Activated T-helper 17 cell treated with anti-CD3 and anti-CD28 coated beads, Interleukin-2, amount 50 U/mL, for 72 hours (primary cell): Measurements from ENCODE around the gene KCNG1. TPM values are rescaled to one million over a fixed set of nuclear protein-coding genes. Genes with fewer than 3 reads are reported as not detected.

Experiments used
- ATAC-seq: fragments of 150-1000 bp; cut with Tn5 transposase; replicated peaks from 2 replicates; pipeline ENCODE4 v1.10.0; 2021; ENCODE audit warnings: mild to moderate bottlenecking, moderate library complexity
- H3K27ac Mint-ChIP-seq: one replicate; pipeline ENCODE4 v1.8.0; 2022; ENCODE audit warnings: mixed read lengths
- H3K27me3 Mint-ChIP-seq: one replicate; pipeline ENCODE4 v1.8.0; 2022; ENCODE audit warnings: mixed read lengths
- H3K36me3 Mint-ChIP-seq: one replicate; pipeline ENCODE4 v1.8.0; 2022; ENCODE audit warnings: low read depth, mild to moderate bottlenecking, mixed read lengths
- H3K4me1 Mint-ChIP-seq: one replicate; pipeline ENCODE4 v1.8.0; 2022; ENCODE audit warnings: mixed read lengths
- H3K4me3 Mint-ChIP-seq: one replicate; pipeline ENCODE4 v1.8.0; 2022; ENCODE audit warnings: mild to moderate bottlenecking, mixed read lengths
- H3K9me3 Mint-ChIP-seq: one replicate; pipeline ENCODE4 v1.8.0; 2022; ENCODE audit warnings: mixed read lengths
- total RNA-seq, 2 donors: library from RNA; stranded (reverse); gene quantifications; one replicate each; pipeline ENCODE4 v1.2.3, GENCODE V29; 2022

The KCNG1 gene
- total RNA-seq, 2 donors from 2014 or later: 0.28 to 0.42 TPM

DNA sequence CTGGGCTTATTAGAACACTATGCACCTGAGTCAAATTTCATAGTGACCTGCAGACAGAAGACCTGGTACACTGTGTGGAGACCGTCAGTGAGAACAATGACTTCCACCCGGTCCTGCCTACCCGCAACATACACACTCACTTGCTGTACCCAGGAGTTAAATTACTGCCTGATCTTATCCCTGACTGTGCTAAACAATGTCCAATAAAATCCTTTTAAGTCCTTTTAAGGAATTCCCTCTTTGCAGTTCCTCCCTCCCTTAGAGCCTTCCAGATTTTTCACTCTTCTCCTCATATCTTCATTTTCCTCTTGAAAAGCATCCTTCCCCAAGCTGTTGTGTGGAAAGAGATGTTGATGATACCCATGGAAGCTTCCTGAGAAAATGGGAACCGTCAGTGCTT lies 3.4 kb upstream of the KCNG1 start:
- H3K36me3 Mint-ChIP-seq: peaks cover 6% of the 10 kb centered on the region
- H3K4me1 Mint-ChIP-seq: no peaks in the 10 kb centered on the region
- ATAC-seq: no peak
- no peaks in the 10 kb centered on the region for H3K9me3 Mint-ChIP-seq
- H3K27me3 Mint-ChIP-seq: peaks cover 72% of the 10 kb centered on the region
- no peak overlapping the region for H3K27ac Mint-ChIP-seq
- no peak overlapping the region for H3K4me3 Mint-ChIP-seq

DNA sequence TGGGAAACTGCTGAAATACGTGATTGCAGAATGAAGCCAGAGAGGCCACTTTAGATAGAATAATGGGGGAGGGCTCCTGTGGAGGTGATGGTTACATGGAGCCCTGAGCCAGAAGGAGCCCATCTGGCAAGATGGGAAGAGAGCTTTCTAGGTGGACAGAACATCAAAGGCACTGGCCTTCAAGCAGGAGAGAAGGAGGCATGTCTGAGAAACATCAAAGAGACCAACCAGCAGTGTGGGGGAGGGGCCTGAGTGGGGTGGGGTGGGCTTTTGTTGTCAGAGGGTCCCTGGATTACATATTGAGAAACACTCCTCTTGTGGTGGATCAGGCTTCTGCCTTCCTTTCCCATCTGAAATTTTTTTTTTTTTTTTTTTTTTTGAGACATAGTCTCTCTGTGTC lies 1.9 kb upstream of the KCNG1 start:
- Mint-ChIP-seq H3K27me3 (peaks cover 58% of the 10 kb centered on the region), H3K4me1 (no peaks in the 10 kb centered on the region), H3K27ac (no peak overlapping the region), H3K9me3 (no peaks in the 10 kb centered on the region), H3K36me3 (peaks cover 6% of the 10 kb centered on the region), H3K4me3 (no peak overlapping the region)
- ATAC-seq: no peak

DNA sequence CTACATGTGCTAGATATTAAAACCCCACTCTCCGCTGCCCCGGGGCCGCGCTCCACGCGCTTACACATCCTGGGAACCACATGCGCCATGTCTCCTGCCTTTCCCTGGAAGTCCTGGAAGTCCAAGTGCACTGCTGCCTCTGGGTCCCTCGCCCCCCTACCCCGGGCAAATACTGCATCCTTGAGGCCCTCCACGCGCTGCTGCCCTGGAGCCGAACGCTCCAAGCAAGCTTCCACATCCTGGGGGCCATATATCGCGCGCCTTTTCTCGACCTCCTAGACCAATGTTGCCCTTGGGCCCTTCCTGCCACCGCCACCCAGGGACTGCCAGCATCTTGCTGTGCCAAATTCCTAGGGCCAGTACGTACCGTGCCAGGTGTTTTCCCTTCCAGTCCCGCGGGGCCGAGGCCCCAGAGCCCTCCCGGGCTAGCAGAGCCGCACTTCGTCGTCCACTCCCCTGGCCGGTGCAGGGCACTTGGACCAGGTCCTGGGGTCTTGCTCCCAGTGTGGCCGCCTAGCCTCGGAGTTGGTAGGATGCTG lies 779 bp upstream of the KCNG1 start:
- peaks cover 53% of the 10 kb centered on the region for H3K27me3 Mint-ChIP-seq
- ATAC-seq: no peak
- H3K4me1 Mint-ChIP-seq: no peaks in the 10 kb centered on the region
- peak overlapping the region; percentile 64 for H3K4me3 Mint-ChIP-seq
- peaks cover 6% of the 10 kb centered on the region for H3K36me3 Mint-ChIP-seq
- H3K27ac Mint-ChIP-seq: no peak overlapping the region
- no peaks in the 10 kb centered on the region for H3K9me3 Mint-ChIP-seq

DNA sequence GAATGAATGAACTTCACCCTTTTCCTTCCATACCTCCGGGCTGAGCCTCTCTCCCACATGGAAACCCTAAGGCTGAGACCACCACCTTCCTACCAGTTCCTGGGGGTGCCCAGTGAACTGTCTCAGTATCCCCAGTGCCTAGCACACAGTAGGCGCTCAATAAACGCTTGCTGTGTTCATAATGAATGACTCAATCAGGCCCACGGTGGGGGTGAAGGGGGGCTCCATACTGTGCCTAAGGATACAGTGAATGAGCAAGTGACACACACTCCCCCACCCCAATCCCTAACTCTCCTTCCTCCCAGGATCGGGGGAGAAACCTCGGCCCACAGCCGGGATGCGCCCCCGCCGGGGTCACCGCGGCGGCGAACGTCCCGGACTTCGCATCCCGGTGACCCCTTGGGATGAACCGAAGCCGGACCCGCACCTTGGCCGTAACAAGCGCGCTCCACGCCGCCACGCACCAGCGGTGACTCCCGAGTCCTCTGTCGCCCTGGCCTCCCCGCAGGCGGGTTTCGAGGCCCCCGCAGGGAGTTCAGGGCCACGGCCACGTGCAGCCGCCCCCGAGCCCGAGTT lies 592 bp downstream of the KCNG1 start:
- no peaks in the 10 kb centered on the region for H3K9me3 Mint-ChIP-seq
- H3K4me1 Mint-ChIP-seq: no peaks in the 10 kb centered on the region
- peaks cover 47% of the 10 kb centered on the region for H3K27me3 Mint-ChIP-seq
- H3K36me3 Mint-ChIP-seq: peaks cover 6% of the 10 kb centered on the region
- H3K4me3 Mint-ChIP-seq: peak overlapping the region; percentile 10
- H3K27ac Mint-ChIP-seq: no peak overlapping the region
- peak; percentile 18 for ATAC-seq

DNA sequence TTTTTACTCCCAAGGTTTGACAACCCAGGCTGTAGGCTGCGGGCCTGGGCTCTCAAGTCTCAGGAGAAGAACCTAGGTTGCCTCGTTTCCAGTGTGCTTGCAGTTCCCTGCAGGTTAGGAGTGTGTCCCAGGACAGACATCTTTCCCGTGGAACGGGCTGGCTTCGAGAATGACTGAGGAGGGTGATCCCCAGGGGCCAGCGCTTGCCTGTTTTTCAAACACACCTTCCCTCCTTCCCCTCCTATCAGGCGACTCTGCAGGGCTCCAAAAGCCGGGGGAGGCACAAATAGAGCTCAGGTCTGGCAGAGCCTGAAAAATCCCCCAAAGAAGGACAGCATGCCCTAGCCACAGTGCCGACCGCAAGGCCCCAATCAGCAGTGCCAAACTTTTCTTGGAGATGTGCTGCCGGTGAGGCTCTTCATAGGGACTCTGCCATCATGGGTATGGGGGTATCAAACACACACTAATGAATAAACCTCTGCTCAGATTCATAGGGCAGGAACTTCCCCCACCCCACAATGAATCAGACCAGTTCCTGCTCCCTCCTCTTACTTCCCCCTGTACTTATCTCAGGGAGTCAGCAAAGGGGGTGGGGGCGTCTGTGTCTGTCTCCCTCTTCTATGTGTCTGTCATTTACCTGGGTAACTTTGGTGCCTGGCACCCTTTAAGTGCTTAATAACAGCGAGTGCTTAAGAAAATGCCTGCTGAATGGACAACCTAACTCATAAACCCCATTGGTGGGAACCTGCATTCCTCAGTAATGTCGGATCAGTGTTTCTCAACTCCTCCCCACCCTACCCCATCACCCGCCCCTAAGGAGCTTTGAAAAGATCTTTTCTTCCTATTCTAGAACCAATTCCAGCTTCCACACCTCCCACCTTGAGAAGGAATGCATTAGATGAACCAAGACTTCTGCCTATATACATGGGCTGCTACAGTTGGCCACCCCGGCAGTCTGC lies 1.6 kb downstream of the KCNG1 start:
- H3K9me3 Mint-ChIP-seq: no peaks in the 10 kb centered on the region
- H3K36me3 Mint-ChIP-seq: peaks cover 6% of the 10 kb centered on the region
- peak overlapping the region; percentile 10 for H3K4me3 Mint-ChIP-seq
- no peak overlapping the region for H3K27ac Mint-ChIP-seq
- peaks cover 52% of the 10 kb centered on the region for H3K27me3 Mint-ChIP-seq
- ATAC-seq: no peak
- H3K4me1 Mint-ChIP-seq: no peaks in the 10 kb centered on the region

DNA sequence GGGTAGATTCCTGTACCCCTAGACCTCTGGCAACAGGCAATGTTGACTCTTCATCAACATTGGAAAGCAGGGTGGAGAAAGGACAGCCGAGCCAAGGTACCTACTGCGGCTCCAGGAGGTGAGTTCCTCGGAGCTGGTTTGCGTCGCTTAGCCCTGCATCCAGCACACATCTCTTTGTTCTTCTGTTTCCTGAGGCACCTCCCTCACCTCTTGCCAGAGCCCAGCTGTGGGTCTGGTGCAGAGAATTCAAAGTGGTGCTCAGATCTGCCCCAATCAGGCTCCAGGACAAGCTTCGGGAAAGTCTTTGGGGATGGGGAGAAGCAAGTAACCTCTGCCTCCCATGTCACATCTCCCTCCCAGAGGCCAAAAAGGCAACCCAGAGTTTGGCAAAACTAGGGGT lies 2.2 kb downstream of the KCNG1 start:
- ATAC-seq: no peak
- H3K36me3 Mint-ChIP-seq: peaks cover 6% of the 10 kb centered on the region
- H3K27me3 Mint-ChIP-seq: peaks cover 49% of the 10 kb centered on the region
- no peak overlapping the region for H3K27ac Mint-ChIP-seq
- H3K4me1 Mint-ChIP-seq: no peaks in the 10 kb centered on the region
- H3K4me3 Mint-ChIP-seq: no peak overlapping the region
- H3K9me3 Mint-ChIP-seq: no peaks in the 10 kb centered on the region

DNA sequence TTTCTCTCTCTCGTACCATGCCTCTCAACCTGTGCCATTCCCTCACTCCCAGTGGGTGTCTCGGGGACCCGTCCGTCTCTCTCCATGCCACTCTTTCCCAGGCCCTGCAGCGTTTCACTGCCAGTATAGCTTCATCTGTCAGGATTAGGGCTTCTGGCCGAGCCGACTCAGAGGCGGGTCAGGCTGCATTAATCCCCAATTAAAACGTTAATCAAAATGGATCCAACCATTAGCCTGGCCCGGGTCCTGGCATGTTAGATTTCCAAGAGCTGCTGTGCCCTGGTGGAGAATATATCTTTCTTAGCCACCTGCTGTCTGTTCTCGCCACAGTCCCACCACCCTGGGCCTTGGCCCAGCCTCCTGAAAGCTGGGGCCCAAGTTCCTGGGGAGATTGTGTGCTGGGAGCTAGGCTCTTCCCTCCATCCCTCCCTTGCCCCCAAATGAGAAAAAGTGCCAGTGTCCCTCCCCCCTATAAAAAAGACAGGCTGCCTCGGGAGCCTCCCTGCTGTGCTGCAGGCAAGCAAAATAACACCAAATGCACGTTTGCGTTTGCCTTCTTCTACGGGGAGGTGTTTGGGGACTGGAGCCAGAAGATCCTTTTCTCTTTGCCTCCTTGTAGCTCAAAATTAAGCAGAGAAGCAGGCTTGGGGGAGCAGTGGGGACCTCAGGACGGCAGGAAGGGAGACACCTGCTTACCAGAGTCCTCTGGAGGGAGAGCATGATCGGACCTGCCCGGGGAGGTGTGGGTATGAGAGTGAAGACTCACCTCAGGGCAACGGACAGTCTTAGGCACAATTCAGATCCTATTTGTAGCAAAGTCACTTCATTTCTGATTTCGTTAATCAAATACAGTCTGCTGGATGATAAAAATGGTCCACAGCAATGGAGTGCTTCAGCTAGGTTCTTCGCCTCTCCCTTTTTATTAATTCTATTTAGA lies 3.0 kb downstream of the KCNG1 start:
- H3K4me1 Mint-ChIP-seq: no peaks in the 10 kb centered on the region

DNA sequence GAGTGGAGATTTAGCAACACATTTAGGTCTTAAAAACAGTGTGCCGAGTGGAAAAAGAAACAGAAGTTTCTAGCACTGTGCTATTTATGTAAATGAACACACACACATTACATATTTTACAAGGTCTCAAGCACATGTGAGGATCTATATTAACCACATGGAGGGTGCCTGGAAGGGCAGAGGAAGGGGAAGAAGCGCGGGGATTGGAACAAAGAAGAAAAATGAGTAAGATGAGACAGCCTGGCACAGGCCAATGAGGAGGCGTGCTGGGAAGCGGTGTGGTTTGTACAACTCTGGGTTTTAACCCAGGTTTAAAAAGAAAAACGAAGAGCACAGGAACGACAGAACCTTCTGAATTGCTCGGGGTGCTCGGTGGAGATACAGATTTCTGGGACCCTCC lies 5.7 kb downstream of the KCNG1 start:
- H3K4me1 Mint-ChIP-seq: no peaks in the 10 kb centered on the region
- H3K36me3 Mint-ChIP-seq: no peaks in the 10 kb centered on the region
- no peaks in the 10 kb centered on the region for H3K9me3 Mint-ChIP-seq
- no peak for ATAC-seq
- H3K27ac Mint-ChIP-seq: no peak overlapping the region
- no peak overlapping the region for H3K4me3 Mint-ChIP-seq
- peaks cover 42% of the 10 kb centered on the region for H3K27me3 Mint-ChIP-seq

More for the DNA sequence above, 3.0 kb downstream of the KCNG1 start:
- no peaks in the 10 kb centered on the region for H3K9me3 Mint-ChIP-seq
- no peak for ATAC-seq
- no peak overlapping the region for H3K4me3 Mint-ChIP-seq
- peaks cover 47% of the 10 kb centered on the region for H3K27me3 Mint-ChIP-seq
- no peak overlapping the region for H3K27ac Mint-ChIP-seq
- peaks cover 6% of the 10 kb centered on the region for H3K36me3 Mint-ChIP-seq

DNA sequence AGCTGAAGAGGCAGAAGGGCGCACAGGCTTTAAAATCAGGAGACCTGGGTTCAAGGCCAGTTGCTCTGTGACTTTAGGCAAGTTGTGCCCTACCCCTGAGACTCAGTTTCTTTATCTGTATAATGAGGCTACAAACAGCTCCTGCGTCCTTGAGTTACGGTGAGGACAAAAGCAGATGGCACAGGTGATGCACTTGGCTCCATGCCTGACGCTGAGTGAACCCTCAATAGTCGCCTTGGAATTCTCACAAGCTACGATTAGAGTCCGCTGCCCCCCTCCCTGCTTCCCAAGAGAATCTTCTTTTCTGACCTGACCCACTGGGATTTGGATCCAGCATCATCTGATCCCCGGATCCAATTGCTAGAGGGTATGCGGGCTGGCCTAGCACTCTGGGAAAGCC lies 6.4 kb downstream of the KCNG1 start:
- Mint-ChIP-seq H3K27me3 (peaks cover 35% of the 10 kb centered on the region), H3K27ac (no peak overlapping the region), H3K4me1 (no peaks in the 10 kb centered on the region), H3K4me3 (no peak overlapping the region), H3K36me3 (no peaks in the 10 kb centered on the region), H3K9me3 (no peaks in the 10 kb centered on the region)
- ATAC-seq: no peak

DNA sequence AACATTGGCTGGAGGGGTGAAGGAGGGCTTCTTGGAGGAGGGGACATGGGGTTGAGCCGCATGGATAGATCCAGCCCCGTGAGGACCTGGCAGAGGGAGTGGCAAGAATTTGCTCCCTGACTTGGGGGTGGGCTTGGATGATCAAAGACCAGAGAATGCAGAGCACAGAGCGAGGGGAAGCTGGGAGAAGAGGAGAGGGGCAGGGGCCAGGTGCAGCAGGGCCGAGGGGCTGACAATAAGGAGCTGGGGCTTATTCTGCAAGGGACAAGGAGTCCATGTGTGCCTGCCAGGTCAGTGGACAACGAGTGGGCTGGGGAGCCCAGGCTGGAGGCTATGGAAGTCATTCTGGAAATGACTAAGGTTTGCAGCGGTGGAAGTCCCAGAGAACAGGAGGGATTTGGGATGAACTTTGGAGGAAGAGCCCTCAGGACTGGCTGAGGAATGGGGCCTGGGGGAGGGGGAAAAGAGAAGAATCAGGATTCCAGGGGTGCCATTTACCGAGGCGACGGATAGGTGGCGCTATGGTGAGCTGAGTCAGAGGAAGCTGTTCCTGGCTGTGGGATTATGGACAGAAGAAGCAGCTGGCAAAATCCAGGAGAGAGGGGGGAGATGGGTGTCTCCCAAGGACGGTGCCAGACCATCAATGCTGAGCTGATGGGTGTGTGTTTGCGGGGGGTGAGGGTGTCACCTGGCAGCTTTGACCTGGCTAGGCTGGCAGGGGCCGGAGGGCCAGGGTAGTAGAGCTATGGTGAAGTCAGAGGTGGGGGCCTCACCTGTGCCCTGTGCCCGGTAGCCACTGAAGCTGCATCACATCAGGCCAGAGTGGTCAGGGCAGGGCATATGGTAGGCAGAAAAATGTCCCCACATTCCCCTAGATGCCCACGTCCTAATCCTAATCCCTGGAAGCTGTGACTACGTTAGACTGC lies 7.8 kb downstream of the KCNG1 start:
- no peak overlapping the region for H3K27ac Mint-ChIP-seq
- no peaks in the 10 kb centered on the region for H3K4me1 Mint-ChIP-seq
- H3K36me3 Mint-ChIP-seq: no peaks in the 10 kb centered on the region
- H3K27me3 Mint-ChIP-seq: peaks cover 30% of the 10 kb centered on the region
- ATAC-seq: peak; percentile 26
- no peaks in the 10 kb centered on the region for H3K9me3 Mint-ChIP-seq
- H3K4me3 Mint-ChIP-seq: no peak overlapping the region

DNA sequence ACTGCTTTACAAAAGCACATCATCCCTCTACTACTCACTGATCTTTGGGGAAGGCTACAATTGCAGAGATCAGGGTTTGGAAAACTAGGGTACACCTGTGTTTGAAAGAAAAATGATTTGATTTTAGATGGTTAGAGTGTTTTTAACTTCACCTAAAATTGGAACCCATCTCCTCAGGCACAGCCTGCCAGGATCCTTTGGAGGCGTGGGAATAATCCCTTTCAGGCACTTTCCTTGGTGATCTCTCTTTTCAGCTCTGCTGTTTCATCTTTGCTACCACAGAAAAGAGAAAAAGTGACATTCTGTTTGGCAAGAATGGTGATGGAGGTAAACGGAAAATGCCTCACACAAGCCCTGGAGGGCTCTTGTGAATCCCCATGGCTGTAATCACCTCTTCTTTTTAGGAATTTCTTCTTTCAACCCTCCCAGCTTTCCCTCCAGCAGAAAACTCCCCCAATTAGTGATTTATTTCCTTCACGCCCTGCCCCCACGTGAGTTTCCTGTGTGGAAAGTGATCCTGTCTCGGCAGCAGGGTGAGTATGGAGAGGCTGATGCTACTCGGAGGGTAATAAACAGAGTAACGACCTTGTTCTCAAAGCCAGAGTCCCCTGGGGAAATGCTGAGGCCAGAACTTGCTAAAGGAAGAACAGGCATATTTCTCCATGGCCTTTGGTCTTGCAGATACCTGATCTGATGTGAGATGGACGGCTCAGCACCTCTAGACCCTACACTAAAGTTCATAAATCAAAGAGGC lies 9.2 kb downstream of the KCNG1 start:
- Mint-ChIP-seq H3K4me1 (no peaks in the 10 kb centered on the region), H3K27me3 (peaks cover 27% of the 10 kb centered on the region), H3K36me3 (no peaks in the 10 kb centered on the region), H3K27ac (no peak overlapping the region), H3K4me3 (no peak overlapping the region), H3K9me3 (no peaks in the 10 kb centered on the region)
- no peak for ATAC-seq

DNA sequence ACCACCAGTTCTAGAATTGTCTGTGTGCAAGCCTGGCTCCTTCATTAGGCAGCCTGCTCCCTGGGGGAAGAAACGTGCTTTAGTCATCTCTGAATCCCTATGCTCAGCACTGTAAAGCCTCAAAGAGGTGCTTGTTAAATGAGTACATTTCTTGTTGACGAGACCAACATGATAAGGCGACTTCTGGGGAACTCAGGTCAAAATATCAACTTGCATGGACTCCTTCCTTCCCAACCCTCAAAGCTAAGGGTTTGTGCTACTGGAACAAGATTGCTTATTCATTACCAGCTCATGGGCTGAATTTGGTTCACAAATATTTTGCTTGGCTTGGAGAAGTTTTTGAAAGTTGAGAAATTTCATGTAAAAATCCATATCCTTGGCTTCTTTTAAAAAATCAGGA lies 10.6 kb downstream of the KCNG1 start:
- Mint-ChIP-seq H3K36me3 (no peaks in the 10 kb centered on the region), H3K4me3 (no peak overlapping the region), H3K27me3 (peaks cover 22% of the 10 kb centered on the region), H3K9me3 (no peaks in the 10 kb centered on the region), H3K27ac (no peak overlapping the region), H3K4me1 (no peaks in the 10 kb centered on the region)
- no peak for ATAC-seq

DNA sequence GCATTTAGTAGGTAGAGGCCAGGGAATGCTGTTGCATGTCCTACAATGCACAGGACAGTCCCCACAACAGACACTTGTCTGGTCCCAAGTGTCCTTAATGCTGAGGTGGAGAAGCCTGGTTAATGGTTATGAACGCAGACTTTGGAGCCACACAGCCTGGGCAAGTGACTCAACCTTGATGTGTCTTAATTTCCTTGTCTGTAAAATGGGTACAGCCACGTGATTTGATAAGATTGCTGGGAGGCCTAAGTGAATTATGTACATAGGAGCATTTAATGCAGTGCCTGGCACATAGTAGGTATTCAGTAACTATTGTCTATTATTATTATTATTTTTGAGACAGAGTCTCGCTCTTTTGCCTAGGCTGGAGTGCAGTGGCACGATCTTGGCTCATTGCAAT lies 11.4 kb downstream of the KCNG1 start:
- no peaks in the 10 kb centered on the region for H3K36me3 Mint-ChIP-seq
- no peak for ATAC-seq
- H3K27ac Mint-ChIP-seq: no peak overlapping the region
- H3K9me3 Mint-ChIP-seq: no peaks in the 10 kb centered on the region
- peaks cover 15% of the 10 kb centered on the region for H3K27me3 Mint-ChIP-seq
- H3K4me3 Mint-ChIP-seq: no peak overlapping the region
- H3K4me1 Mint-ChIP-seq: no peaks in the 10 kb centered on the region
